Body of pancreas (tissue), 4 donors: ENCODE measurements around the gene PRR9.

Source experiments
- POLR2A ChIP-seq, 3 donors: fragments of 450-650 bp; IDR thresholded peaks; one replicate each; pipeline ENCODE4 v1.6.1; 2016; ENCODE audit warnings: antibody characterized with exemption in 3 of 3, mild to moderate bottlenecking in 2 of 3
- TF ChIP-seq, protein P1 (sequence below), 7 experiments: fragments of 450-650 bp in 4 of 7; fragments of 200-600 bp in 3 of 7; sonication (generic) in 3 of 7; IDR thresholded peaks; one replicate each; pipeline ENCODE4 v1.5.1; 2016 to 2019; ENCODE audit warnings: antibody characterized with exemption in 7 of 7

- no peak for TF ChIP-seq POLR2A (IDR thresholded peaks at IDR 0.05)
- TF ChIP-seq, protein P1, sequence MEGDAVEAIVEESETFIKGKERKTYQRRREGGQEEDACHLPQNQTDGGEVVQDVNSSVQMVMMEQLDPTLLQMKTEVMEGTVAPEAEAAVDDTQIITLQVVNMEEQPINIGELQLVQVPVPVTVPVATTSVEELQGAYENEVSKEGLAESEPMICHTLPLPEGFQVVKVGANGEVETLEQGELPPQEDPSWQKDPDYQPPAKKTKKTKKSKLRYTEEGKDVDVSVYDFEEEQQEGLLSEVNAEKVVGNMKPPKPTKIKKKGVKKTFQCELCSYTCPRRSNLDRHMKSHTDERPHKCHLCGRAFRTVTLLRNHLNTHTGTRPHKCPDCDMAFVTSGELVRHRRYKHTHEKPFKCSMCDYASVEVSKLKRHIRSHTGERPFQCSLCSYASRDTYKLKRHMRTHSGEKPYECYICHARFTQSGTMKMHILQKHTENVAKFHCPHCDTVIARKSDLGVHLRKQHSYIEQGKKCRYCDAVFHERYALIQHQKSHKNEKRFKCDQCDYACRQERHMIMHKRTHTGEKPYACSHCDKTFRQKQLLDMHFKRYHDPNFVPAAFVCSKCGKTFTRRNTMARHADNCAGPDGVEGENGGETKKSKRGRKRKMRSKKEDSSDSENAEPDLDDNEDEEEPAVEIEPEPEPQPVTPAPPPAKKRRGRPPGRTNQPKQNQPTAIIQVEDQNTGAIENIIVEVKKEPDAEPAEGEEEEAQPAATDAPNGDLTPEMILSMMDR (IDR thresholded peaks at IDR 0.05), result no peak
Observed at GRCh38 chr1:153194331-153195050, 22.9 kb upstream of the PRR9 start.
